Stimulated activated CD8-positive, alpha-beta memory T cell treated with anti-CD3 and anti-CD28 coated beads, Interleukin-12 subunit alpha, Interleukin-12 subunit beta, amount 100 ng/mL, for 24 hours (primary cell): ENCODE measurements around the gene ERP44.

Source experiments
- DNase-seq: peaks from one replicate; pipeline ENCODE4 v3.0.0-alpha.2; 2020; ENCODE audit errors: extremely low read depth

Gene ERP44

GRCh38 chr9:99936947-99937587 lies 161.7 kb downstream of the ERP44 start:
- DNase-seq = no peak

GRCh38 chr9:99931155-99931840 lies 167.5 kb downstream of the ERP44 start:
- DNase-seq = no peak

- no peak for DNase-seq
Measured at GRCh38 chr9:99929652-99930051, 169.1 kb downstream of the ERP44 start.
